HepG2 (cell line): ENCODE results near the gene SMPD2.

Experiments
- AKAP8 ChIP-seq: sonication (generic); formaldehyde crosslinking; IDR thresholded peaks from 2 replicates; pipeline ENCODE4 v1.5.1; 2020; ENCODE audit warnings: mild to moderate bottlenecking, missing genetic modification reagents
- CEBPB ChIP-seq: IDR thresholded peaks from 2 replicates; pipeline ENCODE4 v1.6.1; 2011; ENCODE audit warnings: low read depth, low read length, improper control_type of control experiment, borderline replicate concordance
- HDAC6 ChIP-seq: fragments of 200-600 bp; sonication (generic); IDR thresholded peaks from 2 replicates; pipeline ENCODE4 v1.7.0; 2017; ENCODE audit warnings: mild to moderate bottlenecking, antibody characterized with exemption, low read length, low read depth
- MTF2 ChIP-seq: sonication (generic); formaldehyde crosslinking; IDR thresholded peaks from 2 replicates; pipeline ENCODE4 v1.5.0; 2020; ENCODE audit warnings: missing genetic modification reagents, borderline replicate concordance
- NCOA2 ChIP-seq: sonication (generic); formaldehyde crosslinking; IDR thresholded peaks from 2 replicates; pipeline ENCODE4 v1.8.0; 2022; ENCODE audit warnings: inconsistent platforms
- SMARCE1 ChIP-seq: fragments of 450-650 bp; IDR thresholded peaks from 2 replicates; pipeline ENCODE4 v1.6.1; 2017; ENCODE audit warnings: borderline replicate concordance
- SP2 ChIP-seq: sonication (generic); formaldehyde crosslinking; IDR thresholded peaks from 2 replicates; pipeline ENCODE4 v1.5.1; 2020; ENCODE audit warnings: mild to moderate bottlenecking, missing genetic modification reagents
- TCF7L2 ChIP-seq: IDR thresholded peaks from 2 replicates; pipeline ENCODE4 v1.6.1; 2011; ENCODE audit warnings: mild to moderate bottlenecking, low read depth, low read length, moderate library complexity
- ZBTB8A ChIP-seq: sonication (generic); formaldehyde crosslinking; IDR thresholded peaks from 2 replicates; pipeline ENCODE4 v1.4.0; 2020; ENCODE audit warnings: mild to moderate bottlenecking, low read depth, missing genetic modification reagents, borderline replicate concordance
- ZNF230 ChIP-seq: sonication (generic); formaldehyde crosslinking; IDR thresholded peaks from 2 replicates; pipeline ENCODE4 v1.4.0; 2020; ENCODE audit warnings: mild to moderate bottlenecking, missing genetic modification reagents
- ZNF850 ChIP-seq: sonication (generic); formaldehyde crosslinking; conservative IDR thresholded peaks from 2 replicates; pipeline ENCODE4 v1.9.0; 2021; ENCODE audit warnings: mild to moderate bottlenecking, missing genetic modification reagents
- TF ChIP-seq, protein P1 (sequence below): sonication (generic); formaldehyde crosslinking; IDR thresholded peaks from 2 replicates; pipeline ENCODE4 v1.5.0; 2020; ENCODE audit warnings: mild to moderate bottlenecking, missing genetic modification reagents, moderate library complexity

DNA sequence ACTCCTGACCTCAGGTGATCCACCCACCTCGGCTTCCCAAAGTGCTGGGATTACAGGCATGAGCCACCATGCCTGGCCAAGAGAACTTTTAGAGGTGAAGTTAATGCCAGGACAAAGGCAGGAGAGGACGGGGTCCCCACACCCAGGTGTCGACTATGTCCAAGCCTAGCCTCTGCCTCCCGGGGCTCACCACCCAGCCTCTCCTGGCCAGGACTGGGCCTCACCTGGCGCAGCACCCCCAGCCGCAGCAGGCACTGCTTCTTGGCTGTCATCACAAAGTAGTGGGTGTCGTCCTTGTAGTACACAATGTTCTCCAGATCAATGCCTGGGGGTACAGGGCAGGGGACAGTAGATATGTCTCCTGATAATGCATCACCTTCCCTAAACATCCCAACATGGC is 10.9 kb downstream of the SMPD2 start:
- TF ChIP-seq SMARCE1 (no peak), MTF2 (no peak), ZBTB8A (CRISPR knock-in tag) (no peak), SP2 (CRISPR knock-in tag) (no peak), TCF7L2 (no peak), CEBPB (no peak), AKAP8 (no peak), HDAC6 (no peak), ZNF230 (no peak), ZNF850 (CRISPR knock-in tag) (no peak), NCOA2 (CRISPR knock-in tag) (no peak)
- TF ChIP-seq, protein P1, sequence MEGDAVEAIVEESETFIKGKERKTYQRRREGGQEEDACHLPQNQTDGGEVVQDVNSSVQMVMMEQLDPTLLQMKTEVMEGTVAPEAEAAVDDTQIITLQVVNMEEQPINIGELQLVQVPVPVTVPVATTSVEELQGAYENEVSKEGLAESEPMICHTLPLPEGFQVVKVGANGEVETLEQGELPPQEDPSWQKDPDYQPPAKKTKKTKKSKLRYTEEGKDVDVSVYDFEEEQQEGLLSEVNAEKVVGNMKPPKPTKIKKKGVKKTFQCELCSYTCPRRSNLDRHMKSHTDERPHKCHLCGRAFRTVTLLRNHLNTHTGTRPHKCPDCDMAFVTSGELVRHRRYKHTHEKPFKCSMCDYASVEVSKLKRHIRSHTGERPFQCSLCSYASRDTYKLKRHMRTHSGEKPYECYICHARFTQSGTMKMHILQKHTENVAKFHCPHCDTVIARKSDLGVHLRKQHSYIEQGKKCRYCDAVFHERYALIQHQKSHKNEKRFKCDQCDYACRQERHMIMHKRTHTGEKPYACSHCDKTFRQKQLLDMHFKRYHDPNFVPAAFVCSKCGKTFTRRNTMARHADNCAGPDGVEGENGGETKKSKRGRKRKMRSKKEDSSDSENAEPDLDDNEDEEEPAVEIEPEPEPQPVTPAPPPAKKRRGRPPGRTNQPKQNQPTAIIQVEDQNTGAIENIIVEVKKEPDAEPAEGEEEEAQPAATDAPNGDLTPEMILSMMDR: no peak
